ENCODE results near the gene EFNA5. TPM values are rescaled to one million over a fixed set of nuclear protein-coding genes. Genes with fewer than 3 reads are reported as not detected.
A peak's percentile ranks its signal among the peaks of the same experiment; 100 is the strongest.

Gene EFNA5
- total and polyA plus RNA-seq, 10 of the 15 experiments (the other 5 are each of a cell fraction or from before 2014, with no cell fraction given), result 0.19 to 12.6 (median 3.9) TPM

DNA sequence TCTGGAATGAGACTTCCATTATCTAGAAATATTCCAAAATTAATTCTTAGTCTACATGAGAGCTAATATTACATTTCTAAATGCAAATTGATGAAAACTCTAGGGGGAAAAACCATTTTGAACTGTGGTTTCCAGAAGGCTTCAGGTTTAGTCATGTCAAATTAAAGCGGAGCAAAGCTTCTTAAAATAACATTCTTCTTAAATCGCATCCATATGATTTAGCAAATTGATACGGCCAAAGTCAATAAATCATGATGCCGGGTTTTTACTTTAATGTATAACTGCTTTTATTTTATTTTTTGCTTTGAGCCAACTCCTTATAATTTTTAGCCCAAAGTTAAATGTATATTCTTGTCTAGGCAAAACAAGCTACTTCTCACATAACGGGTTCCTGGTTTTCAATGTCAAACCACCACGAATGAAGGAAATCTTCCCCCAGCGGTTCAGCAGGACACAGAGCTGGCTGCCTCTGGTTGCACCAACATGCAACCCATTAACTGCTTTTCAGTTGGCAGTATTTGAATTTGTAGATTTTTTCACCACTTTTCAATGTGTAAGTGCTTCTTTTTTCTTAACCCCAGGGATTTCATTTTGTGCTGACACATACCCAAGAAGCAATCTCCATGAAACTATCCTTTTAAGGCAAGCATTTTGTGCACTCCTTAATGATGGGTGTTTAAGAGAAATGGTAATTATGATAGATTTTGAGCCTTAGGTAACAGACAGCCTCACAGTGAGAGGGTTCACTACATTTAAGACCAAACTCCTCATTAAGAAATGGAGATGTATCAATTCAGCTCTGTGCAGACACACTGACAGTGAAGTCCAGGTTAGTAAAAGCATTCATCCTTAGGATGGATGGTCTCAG is 35.5 kb downstream of the EFNA5 start:
- Histone ChIP-seq H2AFZ (ENCODE audit: control insufficient read depth, low read depth, low read length) (no peak overlapping the region), H3K4me1 (ENCODE audit: control insufficient read depth, insufficient read depth, low read length) (no peaks in the 10 kb centered on the region), H3K9ac (ENCODE audit: control insufficient read depth, insufficient read depth, low read length) (no peak overlapping the region), H3K4me3 (no peak overlapping the region), H3K9me3 (replicated peaks; ENCODE audit: control insufficient read depth, insufficient read depth, low read length) (no peaks in the 10 kb centered on the region; the same call in 2 of the 3 replicates), H4K20me1 (ENCODE audit: control insufficient read depth, insufficient read depth) (no peaks in the 10 kb centered on the region), H3K36me3 (ENCODE audit: control insufficient read depth in 2 of 2, insufficient read depth in 2 of 2, low read length in 1 of 2) (no peaks in the 10 kb centered on the region; a peak in 1 of 4 replicates), H3K4me2 (ENCODE audit: control insufficient read depth, insufficient read depth) (no peak overlapping the region), H3K79me2 (ENCODE audit: control insufficient read depth, insufficient read depth, low read length) (peaks cover 14% of the 10 kb centered on the region), H3K27me3 (replicated peaks in 1 of 2; ENCODE audit: control insufficient read depth in 2 of 2, insufficient read depth in 2 of 2, low read length in 1 of 2) (no peaks in the 10 kb centered on the region), H3K27ac (ENCODE audit: control insufficient read depth, insufficient read depth) (no peak overlapping the region)
- ATAC-seq (no peak), FAIRE-seq (no peak), DNase-seq (ENCODE audit: low read depth, low spot score) (no peak)
- in situ Hi-C loops (cut with MboI) (no loop called here), intact Hi-C loops (cut with micrococcal nuclease; ENCODE audit: unreplicated experiment) (no loop called here)
- SMC1A ChIA-PET (ENCODE audit: uncharacterized antibody, unreplicated experiment), result interaction anchor here (0.5 to 2.4 kb wide), 10 partner anchors 9 to 193 kb away, joined by 3 to 12 read pairs (median 6); no protein-coding TSS in a partner anchor
- peak; percentile 42; the same call in 1 of the 2 replicates for TF ChIP-seq RUNX3 (IDR thresholded peaks at IDR 0.05; ENCODE audit: low read length)
- no peak for TF ChIP-seq HDAC2 (IDR thresholded peaks at IDR 0.05)
- no peak for TF ChIP-seq STAT1 (conservative IDR thresholded peaks at IDR 0.05)
- BruUV-seq (replicated peaks), result no TSS peak
- CTCF ChIA-PET, result interaction anchor here (1.2 to 1.6 kb wide), 3 partner anchors 8 to 63 kb away, joined by 3 to 5 read pairs (median 3); no protein-coding TSS in a partner anchor
- POLR2A ChIA-PET, result interaction anchor here (0.6 to 1.2 kb wide), 4 partner anchors 14 to 202 kb away, joined by 3 to 4 read pairs (median 4); no protein-coding TSS in a partner anchor
- WGBS (ENCODE audit: insufficient coverage, insufficient replicate concordance, low lambda C conversion rate, missing lambda C conversion rate), result 12% methylated on average over 7 of the region's 7 CpGs
- RAD21 ChIA-PET (ENCODE audit: unreplicated experiment), result interaction anchor here (1.4 to 1.7 kb wide), 3 partner anchors 32 to 63 kb away, joined by 3 to 5 read pairs (median 3); no protein-coding TSS in a partner anchor

- BruUV-seq (replicated peaks), result no TSS peak
- Histone ChIP-seq H3K27ac (ENCODE audit: control insufficient read depth, insufficient read depth) (no peak overlapping the region), H3K4me3 (no peak overlapping the region), H3K36me3 (ENCODE audit: control insufficient read depth in 2 of 2, insufficient read depth in 2 of 2, low read length in 1 of 2) (no peaks in the 10 kb centered on the region), H4K20me1 (ENCODE audit: control insufficient read depth, insufficient read depth) (no peaks in the 10 kb centered on the region), H3K79me2 (ENCODE audit: control insufficient read depth, insufficient read depth, low read length) (peaks cover 9% of the 10 kb centered on the region), H2AFZ (ENCODE audit: control insufficient read depth, low read depth, low read length) (no peak overlapping the region), H3K9me3 (replicated peaks; ENCODE audit: control insufficient read depth, insufficient read depth, low read length) (no peaks in the 10 kb centered on the region; the same call in 2 of the 3 replicates), H3K4me1 (ENCODE audit: control insufficient read depth, insufficient read depth, low read length) (no peaks in the 10 kb centered on the region), H3K4me2 (ENCODE audit: control insufficient read depth, insufficient read depth) (no peak overlapping the region), H3K9ac (ENCODE audit: control insufficient read depth, insufficient read depth, low read length) (no peak overlapping the region), H3K27me3 (replicated peaks in 1 of 2; ENCODE audit: control insufficient read depth in 2 of 2, insufficient read depth in 2 of 2, low read length in 1 of 2) (no peaks in the 10 kb centered on the region)
- FAIRE-seq (no peak), ATAC-seq (no peak), DNase-seq (ENCODE audit: low read depth, low spot score) (no peak)
- ChIA-PET CTCF (no interaction called here), POLR2A (interaction anchor here (0.7 kb wide), 1 partner anchor 28 kb away, joined by 3 read pairs; no protein-coding TSS in a partner anchor), SMC1A (ENCODE audit: uncharacterized antibody, unreplicated experiment) (interaction anchor here (1.5 kb wide), 1 partner anchor 8 kb away, joined by 6 read pairs; no protein-coding TSS in a partner anchor), RAD21 (ENCODE audit: unreplicated experiment) (no interaction called here)
- intact Hi-C loops (cut with micrococcal nuclease; ENCODE audit: unreplicated experiment) (no loop called here), in situ Hi-C loops (cut with MboI) (no loop called here)
- WGBS (ENCODE audit: insufficient coverage, insufficient replicate concordance, low lambda C conversion rate, missing lambda C conversion rate), result 34% methylated on average over 11 of the region's 11 CpGs
- TF ChIP-seq RAD51 (IDR thresholded peaks at IDR 0.05) (no peak), FOXK2 (IDR thresholded peaks at IDR 0.05) (no peak), CREM (IDR thresholded peaks at IDR 0.05; ENCODE audit: low read depth) (peak; percentile 32; the same call in 1 of the 2 replicates), CBFB (IDR thresholded peaks at IDR 0.05; ENCODE audit: low read depth) (no peak), TBL1XR1 (IDR thresholded peaks at IDR 0.05; ENCODE audit: low read depth, low read length) (no peak), MEF2B (IDR thresholded peaks at IDR 0.05; ENCODE audit: partially characterized antibody, poor library complexity, severe bottlenecking) (no peak), HDAC2 (IDR thresholded peaks at IDR 0.05) (no peak), TCF12 (IDR thresholded peaks at IDR 0.05; ENCODE audit: low read depth, low read length) (no peak), EGR1 (IDR thresholded peaks at IDR 0.05; ENCODE audit: borderline replicate concordance in 1 of 2, low read depth in 2 of 2, low read length in 2 of 2) (no peak), TCF3 (IDR thresholded peaks at IDR 0.05; ENCODE audit: borderline replicate concordance, insufficient read depth, low read depth, low read length) (no peak), FOXM1 (IDR thresholded peaks at IDR 0.05; ENCODE audit: low read depth, low read length) (no peak), ZBTB33 (IDR thresholded peaks at IDR 0.05) (0 out of 2 replicates have a peak, but pooled peaks have one; percentile 37)
Measured at GRCh38 chr5:107633171-107633901, 37.4 kb downstream of the EFNA5 start.
